Esophagus (tissue), 2 donors: ENCODE data around the gene PROCA1. TPM values are rescaled to one million over a fixed set of nuclear protein-coding genes. Genes with fewer than 3 reads are reported as not detected.

Experiments
- H3K27ac ChIP-seq, 2 donors: one replicate each; pipeline ENCODE4 v1.5.1; 2013; ENCODE audit warnings: low read depth in 2 of 2, mild to moderate bottlenecking in 2 of 2, inconsistent platforms in 1 of 2, low read length in 1 of 2, moderate library complexity in 1 of 2
- H3K27me3 ChIP-seq, 2 donors: one replicate each; pipeline ENCODE4 v1.6.1; 2013; ENCODE audit warnings: low read length in 2 of 2, control low read depth in 1 of 2, mild to moderate bottlenecking in 1 of 2; ENCODE audit not compliant: insufficient read depth in 2 of 2, control insufficient read depth in 1 of 2
- H3K36me3 ChIP-seq, 2 donors: one replicate each; pipeline ENCODE4 v1.6.1; 2013; ENCODE audit warnings: low read length in 1 of 2; ENCODE audit not compliant: control insufficient read depth in 2 of 2, insufficient read depth in 2 of 2
- H3K4me1 ChIP-seq, 2 donors: one replicate each; pipeline ENCODE4 v1.6.1; 2013; ENCODE audit warnings: low read length in 1 of 2; ENCODE audit not compliant: control insufficient read depth in 2 of 2, insufficient read depth in 2 of 2
- H3K4me3 ChIP-seq, 2 donors: one replicate each; pipeline ENCODE4 v1.5.1; 2013; ENCODE audit warnings: low read length in 2 of 2, mild to moderate bottlenecking in 2 of 2, low read depth in 1 of 2, moderate library complexity in 1 of 2
- H3K9me3 ChIP-seq, 2 donors: one replicate each; pipeline ENCODE4 v1.6.1; 2013; ENCODE audit warnings: mild to moderate bottlenecking in 2 of 2, low read depth in 1 of 2, low read length in 1 of 2, moderate library complexity in 1 of 2; ENCODE audit not compliant: control insufficient read depth in 2 of 2, insufficient read depth in 1 of 2
- WGBS, 2 donors: extraction: QIAGEN DNeasy Blood & Tissue Kit; methylation state at CpG; one replicate each; pipeline ENCODE4 v1.1.7; 2013; 5-methylcytosine and 5-hydroxymethylcytosine counted together
- polyA plus RNA-seq, 2 donors: library from polyadenylated mRNA; stranded (reverse); fragments of 200-250 nt; gene quantifications; one replicate each; pipeline ENCODE4 v1.2.3, GENCODE V29; 2013
- donor health status: healthy with polysubstance abuse.
- donor health status: Bipolar disorder and iron deficiency.

PROCA1 gene
- polyA plus RNA-seq, 2 donors = 0.59 to 2.0 TPM

- H3K27ac ChIP-seq = no peak overlapping the region
- H3K27me3 ChIP-seq = no peaks in the 10 kb centered on the region
- 65% methylated on average over 3 of the region's 3 CpGs for WGBS, 2 donors
- no peak overlapping the region for H3K4me3 ChIP-seq
- peaks cover 46 to 65% of the 10 kb centered on the region in 2 donors for H3K36me3 ChIP-seq
- no peaks in the 10 kb centered on the region for H3K9me3 ChIP-seq
- H3K4me1 ChIP-seq = no peaks in the 10 kb centered on the region
Observed at GRCh38 chr17:28702752-28703150, 8.9 kb downstream of the PROCA1 start.

- Histone ChIP-seq H3K36me3 (peaks cover 50 to 69% of the 10 kb centered on the region in 2 donors), H3K9me3 (no peaks in the 10 kb centered on the region), H3K4me3 (no peak overlapping the region), H3K27me3 (no peaks in the 10 kb centered on the region), H3K27ac (no peak overlapping the region), H3K4me1 (no peaks in the 10 kb centered on the region)
- 64 to 73% methylated on average over 10 of the region's 10 CpGs for WGBS, 2 donors
Observed at GRCh38 chr17:28702026-28702751, 9.5 kb downstream of the PROCA1 start.

GRCh38 chr17:28700830-28701492 lies 10.7 kb downstream of the PROCA1 start:
- H3K9me3 ChIP-seq = no peaks in the 10 kb centered on the region
- WGBS, 2 donors = 90 to 93% methylated on average over 10 of the region's 10 CpGs

GRCh38 chr17:28700278-28700677 lies 11.4 kb downstream of the PROCA1 start:
- Histone ChIP-seq H3K9me3 (no peaks in the 10 kb centered on the region), H3K36me3 (peaks cover 59 to 85% of the 10 kb centered on the region in 2 donors), H3K27ac (no peak overlapping the region), H3K4me1 (no peaks in the 10 kb centered on the region), H3K4me3 (no peak overlapping the region), H3K27me3 (no peaks in the 10 kb centered on the region)
- whole genome bisulfite sequencing, 2 donors = 81 to 89% methylated on average over 8 of the region's 8 CpGs

More at GRCh38 chr17:28700830-28701492, 10.7 kb downstream of the PROCA1 start:
- no peaks in the 10 kb centered on the region for H3K27me3 ChIP-seq
- peaks cover 56 to 79% of the 10 kb centered on the region in 2 donors for H3K36me3 ChIP-seq
- H3K4me3 ChIP-seq = no peak overlapping the region
- H3K4me1 ChIP-seq = no peaks in the 10 kb centered on the region
- no peak overlapping the region for H3K27ac ChIP-seq

- no peak overlapping the region for H3K4me3 ChIP-seq
- 79 to 90% methylated on average over 6 of the region's 6 CpGs for WGBS, 2 donors
- H3K27me3 ChIP-seq = no peaks in the 10 kb centered on the region
- no peak overlapping the region for H3K27ac ChIP-seq
- H3K4me1 ChIP-seq = no peaks in the 10 kb centered on the region
- H3K9me3 ChIP-seq = no peaks in the 10 kb centered on the region
- H3K36me3 ChIP-seq = peaks cover 67 to 93% of the 10 kb centered on the region in 2 donors
Observed at GRCh38 chr17:28698253-28698941, 13.3 kb downstream of the PROCA1 start.

- WGBS, 2 donors = 94% methylated on average over 1 of the region's 1 CpG
- H3K4me1 ChIP-seq = no peaks in the 10 kb centered on the region
- H3K27me3 ChIP-seq = no peaks in the 10 kb centered on the region
- H3K27ac ChIP-seq = no peak overlapping the region
- H3K9me3 ChIP-seq = no peaks in the 10 kb centered on the region
- peaks cover 40 to 65% of the 10 kb centered on the region in 2 donors for H3K36me3 ChIP-seq
- no peak overlapping the region for H3K4me3 ChIP-seq
Observed at GRCh38 chr17:28693869-28694268, 17.8 kb downstream of the PROCA1 start.

GRCh38 chr17:28689011-28689410 lies 22.7 kb downstream of the PROCA1 start:
- WGBS, 2 donors = 99% methylated on average over 3 of the region's 3 CpGs
- no peak overlapping the region for H3K4me3 ChIP-seq
- no peaks in the 10 kb centered on the region for H3K9me3 ChIP-seq
- no peak overlapping the region for H3K27ac ChIP-seq
- H3K36me3 ChIP-seq = peaks cover 35 to 48% of the 10 kb centered on the region in 2 donors
- H3K4me1 ChIP-seq = peaks cover 2% of the 10 kb centered on the region in 2 donors
- H3K27me3 ChIP-seq = no peaks in the 10 kb centered on the region

- Histone ChIP-seq H3K4me1 (peaks cover 2% of the 10 kb centered on the region in 2 donors), H3K4me3 (no peak overlapping the region), H3K27ac (no peak overlapping the region), H3K36me3 (peaks cover 38 to 44% of the 10 kb centered on the region in 2 donors), H3K9me3 (no peaks in the 10 kb centered on the region), H3K27me3 (no peaks in the 10 kb centered on the region)
- 93 to 96% methylated on average over 4 of the region's 4 CpGs for WGBS, 2 donors
Observed at GRCh38 chr17:28688481-28688880, 23.2 kb downstream of the PROCA1 start.

- WGBS, 2 donors = 76 to 80% methylated on average over 4 of the region's 4 CpGs
- no peaks in the 10 kb centered on the region for H3K9me3 ChIP-seq
- H3K4me1 ChIP-seq = peaks cover 2% of the 10 kb centered on the region in 2 donors
- no peak overlapping the region for H3K27ac ChIP-seq
- H3K27me3 ChIP-seq = no peaks in the 10 kb centered on the region
- H3K36me3 ChIP-seq = peaks cover 57 to 59% of the 10 kb centered on the region in 2 donors
- no peak overlapping the region for H3K4me3 ChIP-seq
Observed at GRCh38 chr17:28686296-28686695, 25.4 kb downstream of the PROCA1 start.
